ENCODE data around the gene RNASE8.

- no peak for TF ChIP-seq CTCF (IDR thresholded peaks at IDR 0.05)
- TF ChIP-seq POLR2A (IDR thresholded peaks at IDR 0.05): no peak
These were observed 46.5 kb upstream of the RNASE8 start for GRCh38 chr14:21011136-21011535.
